ENCODE results near the gene CTTN. TPM values are rescaled to one million over a fixed set of nuclear protein-coding genes. Genes with fewer than 3 reads are reported as not detected.
"Not testable (repeated sequence)": the region's sequence is repeated elsewhere in the genome, so short reads cannot be mapped to it uniquely, and the experiment has no call there.

CTTN gene
- total RNA-seq, 1 donor from 2014 or later, result 441 TPM

- DNase-seq, result no peak
Observed at GRCh38 chr11:70429724-70430521, 31.6 kb downstream of the CTTN start.

- no peak for DNase-seq
Observed at GRCh38 chr11:70430671-70431574, 32.6 kb downstream of the CTTN start.

DNA sequence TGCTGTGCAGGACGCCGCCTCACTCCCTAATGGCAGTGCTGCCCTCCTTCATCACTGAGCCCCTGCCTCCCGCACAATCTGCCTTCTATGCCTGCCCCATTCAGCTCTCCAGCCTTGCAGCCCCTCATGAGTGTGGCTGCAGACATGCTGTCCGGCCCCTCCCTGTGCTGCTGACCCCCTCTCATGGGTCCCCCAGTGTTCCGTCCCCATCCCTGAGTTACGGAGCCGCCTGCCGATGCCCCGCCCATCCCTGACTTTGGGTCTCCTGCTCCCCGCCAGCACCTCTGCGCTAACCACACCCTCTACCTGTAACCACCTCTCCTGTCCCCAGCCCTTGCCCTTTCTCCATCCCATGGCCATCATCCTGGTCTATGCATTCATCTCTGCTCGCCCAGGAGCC is 33.3 kb downstream of the CTTN start:
- DNase-seq, result no peak

DNA sequence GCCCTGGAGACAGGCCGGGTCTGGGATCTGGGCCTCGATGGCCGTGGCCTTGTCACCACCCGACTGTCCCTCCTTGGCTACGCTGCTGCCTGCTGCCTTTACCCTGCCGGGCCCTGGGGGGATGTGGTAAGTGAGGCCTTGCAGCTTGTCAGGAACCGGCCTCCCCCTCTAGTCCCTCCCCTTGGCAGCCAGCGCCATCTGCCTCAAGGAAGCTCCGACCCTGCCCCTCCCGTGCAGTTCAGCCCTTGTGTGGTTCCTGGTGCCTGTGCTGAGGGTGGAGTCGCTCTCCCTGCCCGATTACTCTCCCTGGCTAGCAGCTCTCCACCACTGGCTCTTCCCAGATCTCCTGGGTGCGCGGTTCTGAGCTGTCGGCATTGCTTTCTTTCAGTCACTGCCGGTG is 33.7 kb downstream of the CTTN start:
- DNase-seq, result no peak

DNA sequence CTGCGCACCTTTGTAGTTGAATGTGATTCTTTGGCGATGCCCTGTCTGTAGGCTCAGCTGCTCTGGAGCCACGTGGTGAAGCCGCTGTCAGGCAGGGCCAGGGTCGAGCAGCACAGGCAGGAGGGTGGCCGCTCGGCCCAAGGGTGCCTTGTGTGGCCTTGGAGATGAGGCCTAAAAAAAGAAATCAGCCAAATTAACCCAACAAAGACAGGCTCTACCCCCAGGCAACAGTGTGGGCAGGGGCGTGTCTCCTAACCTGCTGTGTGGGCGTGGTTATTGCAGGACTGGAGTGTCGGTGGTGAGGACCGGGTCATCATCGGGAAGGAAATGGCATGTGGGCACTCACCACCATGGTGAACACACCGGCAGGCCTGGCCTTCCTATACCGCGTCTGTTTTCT is 34.3 kb downstream of the CTTN start:
- DNase-seq, result no peak

- no peak for DNase-seq
Observed at GRCh38 chr11:70433038-70433437, 34.7 kb downstream of the CTTN start.

GRCh38 chr11:70433526-70433925 is 35.2 kb downstream of the CTTN start:
- DNase-seq, result no peak

GRCh38 chr11:70433966-70434812 is 35.9 kb downstream of the CTTN start:
- no peak for DNase-seq

GRCh38 chr11:70434813-70435278 is 36.5 kb downstream of the CTTN start:
- no peak for DNase-seq

DNA sequence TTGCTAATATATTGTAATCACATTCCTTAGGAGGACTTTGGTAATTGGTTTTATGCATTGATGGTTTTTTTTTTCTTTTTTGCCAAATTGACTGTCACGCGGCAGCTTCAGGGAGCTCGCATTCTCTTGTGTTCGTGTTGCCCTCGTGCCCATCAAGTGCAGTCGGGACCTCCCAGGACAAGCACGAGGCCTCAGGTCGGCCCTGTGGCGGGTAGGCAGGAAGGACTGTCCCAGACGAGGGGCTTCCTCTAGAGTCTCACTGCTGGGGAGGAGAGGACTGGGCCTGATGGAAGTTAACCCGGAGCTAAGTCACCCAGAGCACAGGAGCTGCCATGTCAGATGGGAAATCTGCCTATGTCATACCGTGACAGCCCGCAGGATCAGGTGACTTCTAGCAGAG is 37.0 kb downstream of the CTTN start:
- DNase-seq, result no peak

- no peak for DNase-seq
Observed at GRCh38 chr11:70435765-70436500, 37.6 kb downstream of the CTTN start.

DNA sequence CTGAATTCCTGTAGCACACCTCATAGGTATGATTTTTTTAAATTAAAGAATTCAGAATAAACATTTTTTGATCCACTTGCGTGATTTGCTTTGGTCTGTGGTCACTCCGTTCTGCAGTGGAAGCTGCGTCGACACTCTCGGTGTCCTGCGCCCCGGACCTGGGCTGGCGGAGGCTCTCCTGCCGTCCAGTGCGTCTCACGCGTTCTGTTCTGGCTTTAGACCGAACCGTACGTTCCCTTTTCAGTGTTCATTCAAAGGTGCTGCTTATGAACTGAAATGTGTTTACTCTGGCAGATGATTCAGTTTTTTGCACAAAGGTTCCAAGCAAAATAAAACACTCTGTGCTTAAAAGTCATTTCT is 38.2 kb downstream of the CTTN start:
- no peak for DNase-seq

- no peak for DNase-seq
Observed at GRCh38 chr11:70437111-70437784, 38.9 kb downstream of the CTTN start.

- no peak for DNase-seq
Observed at GRCh38 chr11:70440206-70440605, 41.9 kb downstream of the CTTN start.

DNA sequence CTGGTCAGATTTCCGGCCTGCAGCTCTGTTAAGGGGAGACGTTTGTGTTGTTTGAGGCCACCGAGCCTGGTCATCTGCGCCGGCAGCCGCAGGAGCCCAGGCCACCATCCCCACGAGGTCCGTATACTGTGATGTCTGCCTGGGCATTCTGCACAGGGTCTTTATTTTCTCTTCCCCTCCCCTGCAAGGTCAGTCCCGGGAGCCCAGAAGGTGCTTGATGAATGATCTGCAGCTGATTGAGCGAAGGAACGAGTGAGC is 45.4 kb downstream of the CTTN start:
- no peak for DNase-seq

GRCh38 chr11:70445091-70445490 is 46.8 kb downstream of the CTTN start:
- DNase-seq, result no peak

- DNase-seq, result no peak
Observed at GRCh38 chr11:70445605-70446004, 47.3 kb downstream of the CTTN start.

DNA sequence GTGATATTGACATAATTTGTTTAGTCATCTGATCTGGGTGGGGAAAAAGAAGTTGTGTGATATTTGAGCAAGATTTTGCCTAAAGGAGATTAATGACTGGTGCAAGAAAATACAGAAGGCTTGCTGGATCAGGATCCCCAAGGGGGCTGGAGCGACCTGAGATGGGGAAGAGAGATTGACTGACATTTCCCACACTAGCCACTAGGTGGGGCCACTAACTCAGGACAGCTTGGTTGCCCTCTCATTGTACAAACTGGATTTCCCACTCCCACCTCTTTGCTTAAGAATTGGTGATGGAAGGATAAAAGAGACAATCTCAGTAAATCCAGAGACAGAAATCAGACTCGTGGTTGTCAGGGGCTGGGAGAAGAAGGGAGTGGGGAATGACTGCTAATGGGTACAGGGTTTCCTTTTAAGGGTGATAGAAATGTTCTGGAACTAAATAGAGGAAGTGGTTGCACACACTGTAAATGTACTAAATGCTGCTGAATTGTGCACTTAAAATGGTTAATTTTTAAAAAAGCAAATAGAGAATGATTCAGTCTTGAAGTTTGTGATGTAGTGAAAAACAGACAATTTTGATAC is 50.7 kb downstream of the CTTN start:
- DNase-seq, result no peak

GRCh38 chr11:70454197-70454767 is 56.0 kb downstream of the CTTN start:
- DNase-seq, result no peak

DNA sequence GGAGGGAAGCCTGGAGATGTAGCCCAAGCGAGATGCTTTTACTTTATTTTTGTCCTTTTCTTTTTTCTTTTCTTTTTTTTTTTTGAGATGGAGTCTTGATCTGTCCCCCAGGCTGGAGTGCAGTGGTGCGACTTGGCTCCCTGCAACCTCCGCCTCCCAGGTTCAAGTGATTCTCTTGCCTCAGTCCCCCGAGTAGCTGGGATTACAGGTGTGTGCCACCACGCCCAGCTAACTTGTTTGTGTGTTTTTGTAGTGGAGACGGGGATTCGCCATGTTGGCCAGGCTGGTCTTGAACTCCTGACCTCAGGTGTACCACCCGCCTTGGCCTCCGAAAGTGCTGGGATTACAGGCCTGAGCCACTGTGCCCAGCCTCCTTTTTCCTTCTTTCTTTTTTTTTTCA is 56.5 kb downstream of the CTTN start:
- DNase-seq, result not testable (repeated sequence)

- no peak for DNase-seq
Observed at GRCh38 chr11:70455354-70455753, 57.0 kb downstream of the CTTN start.
